ENCODE results near the gene ATP6AP1. TPM values are rescaled to one million over a fixed set of nuclear protein-coding genes. Genes with fewer than 3 reads are reported as not detected.

The ATP6AP1 gene, protein sequence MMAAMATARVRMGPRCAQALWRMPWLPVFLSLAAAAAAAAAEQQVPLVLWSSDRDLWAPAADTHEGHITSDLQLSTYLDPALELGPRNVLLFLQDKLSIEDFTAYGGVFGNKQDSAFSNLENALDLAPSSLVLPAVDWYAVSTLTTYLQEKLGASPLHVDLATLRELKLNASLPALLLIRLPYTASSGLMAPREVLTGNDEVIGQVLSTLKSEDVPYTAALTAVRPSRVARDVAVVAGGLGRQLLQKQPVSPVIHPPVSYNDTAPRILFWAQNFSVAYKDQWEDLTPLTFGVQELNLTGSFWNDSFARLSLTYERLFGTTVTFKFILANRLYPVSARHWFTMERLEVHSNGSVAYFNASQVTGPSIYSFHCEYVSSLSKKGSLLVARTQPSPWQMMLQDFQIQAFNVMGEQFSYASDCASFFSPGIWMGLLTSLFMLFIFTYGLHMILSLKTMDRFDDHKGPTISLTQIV
- total RNA-seq: 100 to 1,000 TPM in 3 of 7 donors, 10 to 100 TPM in 4; 80.3 to 127 (median 99.9) TPM
- 10 to 100 TPM; 34.2 to 62.3 (median 44.1) TPM for polyA plus RNA-seq
- long read RNA-seq, donor 1, transcript ATP6AP1-201 (10 exons, 2,099 nt): major isoform, 22 of 41 reads
- long read RNA-seq, donor 1, partial matches to known transcripts: 19 of 41 reads
- long read RNA-seq, donor 1, other reads (novel, unspliced or antisense): 0 of 41 reads
- long read RNA-seq, donor 2, full-length matches to known transcripts: 34 of 34 reads
- long read RNA-seq, donor 2, partial matches to known transcripts: 0 of 34 reads
- long read RNA-seq, donor 2, other reads (novel, unspliced or antisense): 0 of 34 reads

DNA sequence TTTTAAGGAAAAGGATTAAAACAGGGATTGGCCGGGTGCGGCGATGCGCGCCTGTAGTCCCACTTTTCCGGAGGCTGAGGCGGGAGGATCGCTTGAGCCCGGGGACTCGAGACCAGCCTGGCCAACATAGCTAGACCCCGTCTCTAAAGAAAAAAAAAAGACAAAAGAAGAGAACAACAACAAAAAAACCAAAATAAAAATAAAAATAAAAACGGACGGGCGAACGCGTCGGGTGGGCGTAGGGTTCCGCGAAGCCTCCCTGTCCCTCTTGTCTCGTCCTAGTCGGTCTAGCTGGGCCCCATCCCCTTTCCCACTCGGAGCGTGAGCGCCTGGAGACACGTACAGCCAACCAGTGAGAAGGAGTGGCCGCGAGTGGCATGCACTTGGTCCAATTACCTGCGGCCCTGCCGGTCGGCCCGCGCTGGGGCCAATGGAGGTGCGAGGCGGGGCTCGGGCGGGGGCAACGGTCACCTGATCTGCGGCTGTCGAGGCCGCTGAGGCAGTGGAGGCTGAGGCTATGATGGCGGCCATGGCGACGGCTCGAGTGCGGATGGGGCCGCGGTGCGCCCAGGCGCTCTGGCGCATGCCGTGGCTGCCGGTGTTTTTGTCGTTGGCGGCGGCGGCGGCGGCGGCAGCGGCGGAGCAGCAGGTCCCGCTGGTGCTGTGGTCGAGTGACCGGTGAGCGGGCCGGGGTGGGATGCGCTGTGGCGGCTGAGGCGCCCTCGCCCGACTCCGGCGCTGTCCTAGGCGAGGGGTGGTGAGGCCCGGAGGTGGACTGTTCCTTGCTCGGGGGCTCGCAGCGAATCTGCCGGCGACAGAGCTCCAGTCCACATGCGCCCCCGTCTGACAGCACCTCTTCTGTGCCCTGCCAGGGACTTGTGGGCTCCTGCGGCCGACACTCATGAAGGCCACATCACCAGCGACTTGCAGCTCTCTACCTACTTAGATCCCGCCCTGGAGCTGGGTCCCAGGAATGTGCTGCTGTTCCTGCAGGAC lies at the start of gene ATP6AP1:
Gene ATP6AP1 (plus strand): TSS at position 502 of the 996 bp plus-strand sequence. CDS start 16 bp downstream, at position 518.
- H3K27me3 ChIP-seq (replicated peaks in 1 of 7): no peaks in the 10 kb centered on the region
- TF ChIP-seq, protein P1, sequence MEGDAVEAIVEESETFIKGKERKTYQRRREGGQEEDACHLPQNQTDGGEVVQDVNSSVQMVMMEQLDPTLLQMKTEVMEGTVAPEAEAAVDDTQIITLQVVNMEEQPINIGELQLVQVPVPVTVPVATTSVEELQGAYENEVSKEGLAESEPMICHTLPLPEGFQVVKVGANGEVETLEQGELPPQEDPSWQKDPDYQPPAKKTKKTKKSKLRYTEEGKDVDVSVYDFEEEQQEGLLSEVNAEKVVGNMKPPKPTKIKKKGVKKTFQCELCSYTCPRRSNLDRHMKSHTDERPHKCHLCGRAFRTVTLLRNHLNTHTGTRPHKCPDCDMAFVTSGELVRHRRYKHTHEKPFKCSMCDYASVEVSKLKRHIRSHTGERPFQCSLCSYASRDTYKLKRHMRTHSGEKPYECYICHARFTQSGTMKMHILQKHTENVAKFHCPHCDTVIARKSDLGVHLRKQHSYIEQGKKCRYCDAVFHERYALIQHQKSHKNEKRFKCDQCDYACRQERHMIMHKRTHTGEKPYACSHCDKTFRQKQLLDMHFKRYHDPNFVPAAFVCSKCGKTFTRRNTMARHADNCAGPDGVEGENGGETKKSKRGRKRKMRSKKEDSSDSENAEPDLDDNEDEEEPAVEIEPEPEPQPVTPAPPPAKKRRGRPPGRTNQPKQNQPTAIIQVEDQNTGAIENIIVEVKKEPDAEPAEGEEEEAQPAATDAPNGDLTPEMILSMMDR (IDR thresholded peaks at IDR 0.05 in 8 of 11, conservative IDR thresholded peaks at IDR 0.05 in 3 of 11): no peak
- TF ChIP-seq POLR2A (IDR thresholded peaks at IDR 0.05) (peak in 2 of 3 donors; percentile 26 to 51), POLR2AphosphoS5 (IDR thresholded peaks at IDR 0.05) (peak; percentile 86 to 91 (median 90))
- WGBS, 5 donors: 7 to 56% (median 22%) methylated on average over 42 to 87 of the region's 87 CpGs
- peaks cover 3 to 61% (median 26%) of the 10 kb centered on the region in 6 donors for H3K4me1 ChIP-seq
- peak within 1 kb of the TSS; percentile 62 to 86 (median 63) for H3K4me3 ChIP-seq
- H3K9me3 ChIP-seq: no peaks in the 10 kb centered on the region
- H3K36me3 ChIP-seq: peaks cover 0 to 20% (median 12%) of the 10 kb centered on the region in 6 donors
- peak within 1 kb of the TSS; percentile 70 to 94 (median 90) for H3K27ac ChIP-seq
- intact Hi-C loops (cut with DNase I; ENCODE audit: low total_unique reads): no loop called here
- DNase-seq: peak; percentile 94

DNA sequence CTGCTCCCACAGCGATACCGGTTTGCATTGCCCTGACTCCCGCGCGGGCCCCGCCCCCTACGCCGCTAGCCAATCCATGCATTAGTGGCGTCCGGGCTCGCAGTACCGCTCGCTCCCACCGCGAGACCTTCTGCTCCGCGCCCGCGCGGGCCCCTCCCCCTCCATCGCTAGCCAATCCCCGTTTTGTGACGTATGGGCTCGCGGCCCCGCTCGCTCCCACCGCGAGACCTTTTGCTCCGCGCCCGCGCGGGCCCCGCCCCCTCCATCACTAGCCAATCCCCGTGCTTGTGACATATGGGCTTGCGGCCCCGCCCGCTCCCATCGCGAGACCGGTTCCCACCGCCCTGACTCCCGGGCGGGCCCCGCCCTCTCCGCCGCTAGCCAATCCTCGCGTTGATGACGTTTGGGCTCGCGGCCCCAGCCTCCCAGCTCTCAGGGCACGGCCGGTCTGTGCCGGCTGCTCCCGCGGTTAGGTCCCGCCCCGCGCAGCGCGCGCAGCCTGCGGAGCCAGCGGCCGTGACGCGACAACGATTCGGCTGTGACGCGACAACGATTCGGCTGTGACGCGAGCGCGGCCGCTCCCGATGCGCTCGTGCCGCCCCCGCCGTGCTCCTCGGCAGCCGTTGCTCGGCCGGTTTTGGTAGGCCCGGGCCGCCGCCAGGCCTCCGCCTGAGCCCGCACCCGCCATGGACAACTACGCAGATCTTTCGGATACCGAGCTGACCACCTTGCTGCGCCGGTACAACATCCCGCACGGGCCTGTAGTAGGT lies 49.5 kb upstream of the ATP6AP1 start, which contains the start of gene EMD:
Gene EMD (plus strand): TSS at position 497 of the 770 bp plus-strand sequence. CDS start 190 bp downstream, at position 687.
- Histone ChIP-seq H3K9me3 (peaks cover 0 to 4% (median 0%) of the 10 kb centered on the region in 8 donors), H3K4me3 (peak within 1 kb of the TSS; percentile 39 to 79 (median 52)), H3K36me3 (peaks cover 0 to 22% (median 0%) of the 10 kb centered on the region in 6 donors), H3K27me3 (replicated peaks in 1 of 7) (no peaks in the 10 kb centered on the region), H3K27ac (peak within 1 kb of the TSS; percentile 84 to 99 (median 98)), H3K4me1 (peaks cover 7 to 47% (median 25%) of the 10 kb centered on the region in 6 donors)
- DNase-seq: peak; percentile 98
- 0 to 61% (median 2%) methylated on average over 13 to 103 of the region's 103 CpGs for WGBS, 5 donors
- peak; percentile 92 to 93 (median 93) for TF ChIP-seq POLR2AphosphoS5 (IDR thresholded peaks at IDR 0.05)
- peak in 2 of 3 donors; percentile 31 to 38 for TF ChIP-seq POLR2A (IDR thresholded peaks at IDR 0.05)
- TF ChIP-seq, protein P1 (IDR thresholded peaks at IDR 0.05 in 8 of 11, conservative IDR thresholded peaks at IDR 0.05 in 3 of 11): peak in 9 of 11 experiments; percentile 13 to 72 (median 33)
- intact Hi-C loops (cut with DNase I; ENCODE audit: low total_unique reads): no loop called here

DNA sequence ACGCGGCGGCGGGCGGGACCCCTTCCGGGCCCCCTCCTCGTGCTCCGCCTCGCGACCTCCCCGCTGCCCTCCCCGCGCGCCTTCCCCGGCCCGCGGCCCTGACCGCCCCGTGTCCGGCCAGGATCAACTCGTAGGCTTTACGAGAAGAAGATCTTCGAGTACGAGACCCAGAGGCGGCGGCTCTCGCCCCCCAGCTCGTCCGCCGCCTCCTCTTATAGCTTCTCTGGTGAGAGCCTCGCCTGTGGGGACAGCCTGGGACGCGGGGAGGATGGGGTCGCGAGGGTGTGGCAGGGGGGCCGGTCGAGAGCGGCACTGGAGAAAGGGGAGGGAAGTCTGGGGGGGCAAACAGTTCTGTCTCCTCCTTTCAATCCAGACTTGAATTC lies 48.9 kb upstream of the ATP6AP1 start:
- H3K4me1 ChIP-seq: peaks cover 7 to 49% (median 24%) of the 10 kb centered on the region in 6 donors
- peaks cover 0 to 4% (median 0%) of the 10 kb centered on the region in 8 donors for H3K9me3 ChIP-seq
- peaks cover 0 to 22% (median 0%) of the 10 kb centered on the region in 6 donors for H3K36me3 ChIP-seq
- intact Hi-C loops (cut with DNase I; ENCODE audit: low total_unique reads): no loop called here
- TF ChIP-seq, protein P1 (IDR thresholded peaks at IDR 0.05 in 8 of 11, conservative IDR thresholded peaks at IDR 0.05 in 3 of 11): no peak
- TF ChIP-seq POLR2A (IDR thresholded peaks at IDR 0.05) (no peak), POLR2AphosphoS5 (IDR thresholded peaks at IDR 0.05) (no peak)
- WGBS, 5 donors: 0 to 43% (median 1%) methylated on average over 7 to 38 of the region's 38 CpGs
- no peaks in the 10 kb centered on the region for H3K27me3 ChIP-seq (replicated peaks in 1 of 7)
- H3K27ac ChIP-seq: peak overlapping the region; percentile 81 to 99 (median 98)
- no peak for DNase-seq
- H3K4me3 ChIP-seq: peak overlapping the region; percentile 39 to 79 (median 52)
